ENCODE results near the gene VCAN. TPM values are rescaled to one million over a fixed set of nuclear protein-coding genes. Genes with fewer than 3 reads are reported as not detected.

VCAN gene
- total and polyA plus RNA-seq, 2 experiments from 2014 or later, result 98.5 to 327 TPM

DNA sequence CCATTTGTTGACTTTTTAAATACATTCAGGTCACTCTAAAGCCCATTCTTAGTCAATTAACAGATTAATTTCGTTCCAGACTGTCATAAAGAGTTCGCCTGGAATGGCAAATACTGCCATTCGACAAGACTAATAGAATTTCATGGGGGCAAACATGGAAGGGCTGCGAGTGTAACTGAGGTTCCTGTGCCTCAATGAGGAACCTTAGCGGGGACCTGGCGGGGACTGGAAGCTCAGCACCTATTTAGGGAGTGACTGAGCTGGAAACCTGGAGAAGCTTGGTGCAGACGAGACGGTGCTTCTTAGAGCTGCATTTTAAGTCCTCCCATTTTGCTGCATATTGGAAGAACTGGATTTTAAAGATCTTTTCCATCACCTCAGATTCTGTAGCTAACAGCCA is 3.4 kb downstream of the VCAN start:
- H3K4me1 ChIP-seq (ENCODE audit: insufficient read depth), result peaks cover 24% of the 10 kb centered on the region
- H3K27me3 ChIP-seq (replicated peaks; ENCODE audit: insufficient read depth), result no peaks in the 10 kb centered on the region
- peak overlapping the region; percentile 86 for H3K9ac ChIP-seq
- no peaks in the 10 kb centered on the region for H3K9me3 ChIP-seq (ENCODE audit: low read depth)
- TF ChIP-seq EZH2 (IDR thresholded peaks at IDR 0.05; ENCODE audit: insufficient read depth, poor library complexity, severe bottlenecking) (no peak), EZH2phosphoT487 (IDR thresholded peaks at IDR 0.05; ENCODE audit: insufficient read depth, low read depth) (no peak)
- no peak for DNase-seq
- peaks cover 25% of the 10 kb centered on the region for H3F3A ChIP-seq (ENCODE audit: insufficient read depth)
- peak overlapping the region; percentile 90 for H3K4me3 ChIP-seq
- peaks cover 53% of the 10 kb centered on the region for H3K79me2 ChIP-seq (ENCODE audit: insufficient read depth)
- in situ Hi-C loops (cut with MboI), result loop anchor here (25.0 kb wide), 1 partner anchor 838 kb away; no protein-coding TSS in a partner anchor
- H3K36me3 ChIP-seq (ENCODE audit: low read depth), result peaks cover 13% of the 10 kb centered on the region; the same call in 1 of the 2 replicates
- no peaks in the 10 kb centered on the region for H3K9me2 ChIP-seq (ENCODE audit: insufficient read depth)
- 5% methylated on average over 8 of the region's 8 CpGs for WGBS, 2 experiments (ENCODE audit: low coverage in 1 of 2, low lambda C conversion rate in 2 of 2, missing lambda C conversion rate in 2 of 2)
- peak overlapping the region; percentile 15; the same call in 1 of the 2 replicates for H2AFZ ChIP-seq
- H3K4me2 ChIP-seq (ENCODE audit: unreplicated experiment), result peak overlapping the region; percentile 94
- no peaks in the 10 kb centered on the region for H4K20me1 ChIP-seq (ENCODE audit: insufficient read depth)
- peak overlapping the region; percentile 93 for H3K27ac ChIP-seq

DNA sequence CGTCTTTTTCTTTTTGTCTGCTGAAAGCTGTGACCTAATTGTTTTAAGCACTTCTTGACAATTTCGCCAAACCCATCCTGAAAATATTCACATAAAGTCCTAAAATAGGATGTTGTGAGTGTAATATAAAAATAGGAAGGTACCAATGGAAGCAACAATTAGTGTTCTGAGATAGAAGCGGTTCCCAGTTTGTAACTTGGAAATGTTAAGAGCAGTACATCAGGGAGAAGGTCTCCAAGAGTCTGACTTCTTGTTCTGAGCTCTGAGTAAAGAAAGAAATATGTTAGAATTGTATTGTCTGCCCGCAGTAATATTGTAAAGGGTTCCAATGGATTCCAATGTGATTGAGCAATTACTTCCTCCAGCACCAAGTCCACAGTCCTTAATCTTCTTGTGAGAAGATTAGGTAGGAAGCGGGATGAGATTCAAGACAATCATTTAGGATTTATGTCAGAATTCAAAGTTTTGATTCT is 3.9 kb downstream of the VCAN start:
- Histone ChIP-seq H3K9me3 (ENCODE audit: low read depth) (no peaks in the 10 kb centered on the region), H3K4me1 (ENCODE audit: insufficient read depth) (peaks cover 24% of the 10 kb centered on the region), H3K9ac (peak overlapping the region; percentile 86), H3K4me2 (ENCODE audit: unreplicated experiment) (peak overlapping the region; percentile 94), H3K27me3 (replicated peaks; ENCODE audit: insufficient read depth) (no peaks in the 10 kb centered on the region), H3F3A (ENCODE audit: insufficient read depth) (peaks cover 25% of the 10 kb centered on the region), H3K36me3 (ENCODE audit: low read depth) (peaks cover 15% of the 10 kb centered on the region; the same call in 1 of the 2 replicates), H3K79me2 (ENCODE audit: insufficient read depth) (peaks cover 57% of the 10 kb centered on the region), H3K9me2 (ENCODE audit: insufficient read depth) (no peaks in the 10 kb centered on the region), H3K27ac (peak overlapping the region; percentile 93), H2AFZ (peak overlapping the region; percentile 38), H4K20me1 (ENCODE audit: insufficient read depth) (no peaks in the 10 kb centered on the region), H3K4me3 (peak overlapping the region; percentile 90)
- WGBS, 2 experiments (ENCODE audit: low coverage in 1 of 2, low lambda C conversion rate in 2 of 2, missing lambda C conversion rate in 2 of 2), result 0 to 2% methylated on average over 5 of the region's 5 CpGs
- TF ChIP-seq EZH2phosphoT487 (IDR thresholded peaks at IDR 0.05; ENCODE audit: insufficient read depth, low read depth) (no peak), EZH2 (IDR thresholded peaks at IDR 0.05; ENCODE audit: insufficient read depth, poor library complexity, severe bottlenecking) (no peak)
- in situ Hi-C loops (cut with MboI), result no loop called here
- DNase-seq, result peak; percentile 90

DNA sequence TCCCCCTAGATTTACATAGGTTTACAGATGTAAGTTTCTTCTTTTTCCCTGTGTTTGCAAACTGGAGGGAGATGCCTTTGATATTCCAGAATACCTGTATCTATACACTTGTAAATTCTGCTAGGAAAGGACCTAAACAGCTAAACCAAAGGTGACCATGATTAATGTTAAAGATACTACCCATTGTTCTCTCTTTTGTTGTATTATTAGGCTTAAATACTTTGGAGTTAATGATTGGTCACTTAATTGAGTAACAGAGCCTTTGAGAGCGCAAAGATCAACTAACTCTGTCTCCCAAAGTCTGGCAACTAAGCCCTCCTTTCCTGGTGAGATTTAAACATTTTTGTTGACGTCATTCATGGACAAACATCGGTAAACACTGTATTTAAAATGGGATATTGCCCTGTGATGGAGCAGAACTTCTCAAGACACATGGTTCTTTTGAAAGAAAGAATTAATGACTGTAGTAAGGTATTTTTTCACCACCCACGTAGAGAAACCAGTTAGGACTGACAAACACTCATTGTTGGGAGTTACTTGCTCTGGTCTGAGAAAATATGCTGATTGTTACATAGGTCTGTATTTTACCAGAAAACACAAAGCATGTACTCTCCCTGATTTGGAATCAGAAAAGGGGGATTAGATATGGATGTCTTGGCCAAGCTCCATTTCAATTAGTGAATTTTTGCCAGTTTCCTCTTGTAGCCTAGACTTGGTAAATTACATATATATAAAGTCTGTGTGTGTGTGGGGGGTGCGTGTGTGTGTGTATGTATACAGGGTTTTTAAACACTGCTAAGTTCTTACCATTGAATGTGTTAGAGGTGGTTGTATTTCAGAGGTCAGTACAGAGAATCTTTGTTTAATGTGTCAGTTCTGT is 4.6 kb downstream of the VCAN start:
- peak overlapping the region; percentile 38 for H2AFZ ChIP-seq
- peaks cover 24% of the 10 kb centered on the region for H3K4me1 ChIP-seq (ENCODE audit: insufficient read depth)
- H3K4me2 ChIP-seq (ENCODE audit: unreplicated experiment), result peak overlapping the region; percentile 94
- H3K9ac ChIP-seq, result peak overlapping the region; percentile 86
- in situ Hi-C loops (cut with MboI), result no loop called here
- peaks cover 25% of the 10 kb centered on the region for H3F3A ChIP-seq (ENCODE audit: insufficient read depth)
- WGBS, 2 experiments (ENCODE audit: low coverage in 1 of 2, low lambda C conversion rate in 2 of 2, missing lambda C conversion rate in 2 of 2), result 50% methylated on average over 5 of the region's 5 CpGs
- H3K9me3 ChIP-seq (ENCODE audit: low read depth), result no peaks in the 10 kb centered on the region
- no peaks in the 10 kb centered on the region for H3K9me2 ChIP-seq (ENCODE audit: insufficient read depth)
- H3K36me3 ChIP-seq (ENCODE audit: low read depth), result peaks cover 18% of the 10 kb centered on the region; the same call in 1 of the 2 replicates
- H3K27ac ChIP-seq, result peak overlapping the region; percentile 93
- no peaks in the 10 kb centered on the region for H4K20me1 ChIP-seq (ENCODE audit: insufficient read depth)
- H3K79me2 ChIP-seq (ENCODE audit: insufficient read depth), result peaks cover 63% of the 10 kb centered on the region
- DNase-seq, result peak; percentile 53
- TF ChIP-seq EZH2 (IDR thresholded peaks at IDR 0.05; ENCODE audit: insufficient read depth, poor library complexity, severe bottlenecking) (no peak), EZH2phosphoT487 (IDR thresholded peaks at IDR 0.05; ENCODE audit: insufficient read depth, low read depth) (no peak)
- H3K27me3 ChIP-seq (replicated peaks; ENCODE audit: insufficient read depth), result no peaks in the 10 kb centered on the region
- peak overlapping the region; percentile 90 for H3K4me3 ChIP-seq

DNA sequence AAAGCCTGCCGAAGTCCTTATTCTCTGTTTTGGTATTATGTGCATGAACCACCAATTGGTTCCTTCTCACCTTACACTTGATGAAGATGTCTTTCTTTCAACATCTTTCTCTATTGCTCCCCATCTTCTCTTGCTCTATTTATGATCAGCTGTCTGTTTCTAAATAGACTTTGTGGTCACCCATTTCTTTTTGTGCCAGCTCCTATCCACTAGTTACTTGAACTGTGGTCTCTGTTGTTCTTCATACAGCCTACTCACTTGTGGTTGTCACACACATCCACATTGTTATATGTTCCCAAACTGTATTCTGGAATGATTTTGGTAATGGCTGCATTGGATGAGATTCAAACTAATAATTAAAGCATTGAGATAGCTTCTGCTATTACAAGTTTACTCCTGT is 11.4 kb downstream of the VCAN start:
- Histone ChIP-seq H3K4me1 (ENCODE audit: insufficient read depth) (peaks cover 5% of the 10 kb centered on the region), H3K9ac (no peak overlapping the region), H3K9me2 (ENCODE audit: insufficient read depth) (no peaks in the 10 kb centered on the region), H3K9me3 (ENCODE audit: low read depth) (no peaks in the 10 kb centered on the region), H3K79me2 (ENCODE audit: insufficient read depth) (peaks cover 89% of the 10 kb centered on the region), H3K4me3 (no peak overlapping the region), H3K36me3 (ENCODE audit: low read depth) (peaks cover 45% of the 10 kb centered on the region), H3F3A (ENCODE audit: insufficient read depth) (peaks cover 6% of the 10 kb centered on the region; the same call in 1 of the 2 replicates), H4K20me1 (ENCODE audit: insufficient read depth) (0 out of 2 replicates have a peak, but pooled peaks cover 4% of the 10 kb centered on the region), H3K27ac (no peak overlapping the region), H2AFZ (no peak overlapping the region), H3K27me3 (replicated peaks; ENCODE audit: insufficient read depth) (no peaks in the 10 kb centered on the region), H3K4me2 (ENCODE audit: unreplicated experiment) (no peak overlapping the region)
- no peak for DNase-seq
- TF ChIP-seq EZH2 (IDR thresholded peaks at IDR 0.05; ENCODE audit: insufficient read depth, poor library complexity, severe bottlenecking) (no peak), EZH2phosphoT487 (IDR thresholded peaks at IDR 0.05; ENCODE audit: insufficient read depth, low read depth) (no peak)
- in situ Hi-C loops (cut with MboI), result no loop called here
- 44% methylated on average over 1 of the region's 1 CpG for WGBS, 2 experiments (ENCODE audit: low coverage in 1 of 2, low lambda C conversion rate in 2 of 2, missing lambda C conversion rate in 2 of 2)
